ENCODE data around the gene NEK6.
A peak's percentile ranks its signal among the peaks of the same experiment; 100 is the strongest.

NEK6 gene

DNA sequence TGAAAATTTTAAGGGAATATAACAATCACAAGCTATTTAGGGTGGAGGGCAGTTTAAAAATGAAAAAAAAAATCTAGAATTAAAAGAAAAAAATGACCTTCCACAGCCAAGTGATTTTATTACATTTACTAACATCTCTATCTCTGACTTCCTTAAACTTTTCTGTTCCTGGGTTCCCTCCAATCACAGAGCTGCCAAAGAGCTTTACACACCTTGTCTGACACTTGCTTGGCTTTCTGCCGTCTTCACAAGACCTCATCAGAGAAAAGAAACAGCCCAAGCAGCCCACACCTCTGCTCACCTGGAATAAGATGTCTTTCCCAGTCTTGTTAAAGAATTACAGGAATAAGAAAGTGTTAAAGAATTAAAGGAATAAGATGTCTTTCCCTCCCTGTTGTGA lies 118.6 kb downstream of the NEK6 start:
- DNase-seq (ENCODE audit: low spot score), result no peak

DNA sequence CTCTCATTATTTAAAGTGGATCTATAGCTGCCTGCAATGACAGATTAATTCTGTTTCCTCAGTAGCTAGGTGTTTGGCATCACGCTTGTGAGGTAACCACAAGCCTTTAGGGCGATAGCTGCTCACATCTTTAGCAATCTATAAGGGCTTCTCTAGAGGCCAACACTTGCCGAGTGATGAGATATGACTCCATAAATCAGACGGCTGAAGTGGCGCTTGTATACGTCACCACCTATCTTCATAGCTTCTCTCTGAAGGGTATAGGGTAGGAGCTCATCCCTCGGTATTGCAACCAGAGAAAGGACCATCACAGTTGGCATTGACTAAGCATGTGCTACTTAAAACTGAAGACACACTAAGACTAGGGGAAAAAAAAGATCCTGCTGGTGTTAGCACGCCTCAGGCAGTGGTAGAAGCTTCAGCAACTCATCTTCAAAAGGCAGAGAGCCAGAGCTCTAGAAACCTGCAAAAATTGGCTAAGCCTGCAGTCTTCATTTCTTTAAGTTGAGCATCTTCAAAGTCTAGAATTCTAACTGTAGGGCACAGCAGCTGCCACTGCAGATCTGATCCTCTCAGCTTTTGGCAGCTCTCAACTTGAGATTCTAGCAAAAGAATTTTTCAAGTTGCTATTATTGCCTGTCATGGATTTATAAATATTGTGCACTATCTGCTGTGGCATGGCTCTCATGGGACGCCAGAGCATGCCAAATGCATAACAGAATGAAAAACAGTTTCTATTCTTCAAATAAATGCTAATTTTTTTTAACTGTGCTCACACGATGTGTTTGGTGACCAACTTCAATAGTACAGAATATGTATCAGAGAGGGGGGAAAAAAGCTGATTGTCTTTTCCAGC lies 120.0 kb downstream of the NEK6 start:
- DNase-seq (ENCODE audit: low spot score), result no peak

DNA sequence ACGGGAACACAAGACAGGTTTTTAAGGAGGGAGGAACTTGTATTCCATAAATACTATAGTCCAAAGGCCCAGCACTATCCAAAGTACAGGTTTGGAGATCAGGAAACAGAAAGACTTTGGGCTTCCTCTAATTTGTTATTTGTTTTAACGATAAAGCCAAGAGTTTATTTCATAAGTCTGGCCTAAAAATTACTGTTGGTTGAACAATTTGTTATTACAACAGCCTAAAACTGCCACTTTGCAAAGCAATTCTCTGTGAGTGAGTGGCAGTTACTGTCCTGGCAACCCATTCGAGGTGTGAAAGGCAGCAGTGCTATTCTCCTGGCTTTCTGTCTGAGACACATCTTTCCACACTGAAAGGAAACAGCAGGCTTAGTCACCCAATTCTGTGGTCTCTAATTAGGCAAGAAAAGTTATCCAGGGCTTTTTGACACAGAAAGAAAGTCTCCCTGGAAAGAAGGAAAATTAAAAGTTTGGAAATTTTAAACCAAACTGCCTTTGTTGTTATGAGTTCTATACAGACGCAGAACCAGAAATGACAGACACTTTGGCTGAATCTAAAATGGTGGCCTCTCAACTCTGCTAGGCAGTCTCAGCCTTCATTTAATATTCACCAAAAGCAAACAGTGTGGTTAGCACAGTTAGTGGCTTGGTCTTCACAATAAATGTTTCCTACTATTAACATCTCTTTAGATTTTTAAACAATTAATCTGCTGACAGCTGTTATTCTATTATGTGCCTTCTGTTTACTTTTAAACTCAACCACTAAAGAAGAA lies 123.6 kb downstream of the NEK6 start:
- DNase-seq (ENCODE audit: low spot score), result no peak

DNA sequence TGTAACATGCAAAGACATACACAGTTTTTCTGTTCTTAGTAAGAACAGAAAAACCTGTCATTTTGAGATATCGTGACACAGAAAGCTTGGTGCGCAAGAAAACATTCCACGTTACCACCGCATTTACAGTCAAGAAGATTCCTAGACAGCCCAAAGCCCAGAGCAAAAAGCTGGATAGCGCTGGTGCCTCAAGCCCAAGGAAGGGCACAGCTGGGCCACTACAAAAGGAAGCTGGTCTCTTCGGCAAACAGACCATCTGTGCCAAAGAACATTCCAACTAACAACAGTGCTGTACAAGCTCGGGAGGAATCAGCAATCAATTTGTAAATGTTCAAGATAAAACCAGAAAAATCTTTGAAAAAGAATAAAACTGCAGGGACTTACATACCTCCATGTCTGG lies 126.5 kb downstream of the NEK6 start:
- DNase-seq (ENCODE audit: low spot score), result no peak

DNA sequence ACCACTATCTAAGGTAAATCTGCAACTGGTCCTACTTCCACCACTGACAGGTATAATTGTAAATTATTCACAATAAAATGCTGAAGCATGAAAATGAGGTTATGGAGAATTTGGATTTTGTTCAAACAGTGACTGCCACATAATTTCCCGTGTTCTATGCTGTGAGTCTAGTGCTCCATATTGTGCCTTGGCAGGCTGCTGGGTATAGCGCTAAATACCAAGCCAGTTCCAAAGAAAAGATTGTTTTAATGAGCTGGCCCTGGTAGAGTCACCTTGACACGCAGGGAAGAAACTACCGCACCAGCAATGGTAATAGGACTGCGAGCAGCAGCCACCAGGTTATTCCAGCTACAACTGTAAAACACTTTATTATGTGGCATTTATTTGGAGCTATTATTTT lies 127.1 kb downstream of the NEK6 start:
- no peak for DNase-seq (ENCODE audit: low spot score)

DNA sequence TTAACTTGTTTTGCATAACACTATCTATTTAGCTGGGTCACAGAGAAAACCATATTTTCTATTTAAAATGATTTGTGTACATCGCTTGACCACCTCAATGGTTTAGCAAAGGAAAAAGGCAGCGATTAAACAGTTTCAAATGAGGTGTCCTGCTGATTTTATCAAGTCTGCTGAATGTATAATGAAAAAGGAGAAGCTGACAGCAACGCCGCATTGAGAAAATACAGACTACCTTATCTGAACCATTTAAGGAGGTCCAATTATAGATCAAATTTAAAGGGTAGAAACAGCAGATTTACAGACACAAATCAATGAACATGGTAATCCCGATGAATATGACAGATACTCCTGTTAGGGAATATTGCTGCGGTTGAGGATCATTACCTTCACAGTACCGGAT lies 127.9 kb downstream of the NEK6 start:
- DNase-seq (ENCODE audit: low spot score), result no peak

DNA sequence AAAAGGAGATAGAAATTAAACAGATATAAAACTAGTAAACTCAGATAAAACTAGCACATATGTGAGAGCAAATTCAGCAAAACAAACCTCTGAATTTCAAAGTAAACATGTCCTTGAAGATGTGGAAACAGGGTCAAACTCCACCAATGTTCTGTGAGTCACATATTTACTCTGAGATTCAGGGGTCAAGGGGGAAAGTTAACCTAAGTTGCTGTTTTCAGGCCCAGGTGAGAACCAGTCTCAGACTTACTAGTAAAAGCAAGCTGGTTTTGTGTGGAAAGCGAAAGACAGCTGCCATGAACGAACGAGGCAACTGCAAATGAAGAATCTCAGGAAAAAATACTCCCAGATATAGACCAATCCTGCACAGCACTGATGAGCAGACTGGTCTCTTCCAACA lies 128.5 kb downstream of the NEK6 start:
- DNase-seq (ENCODE audit: low spot score), result no peak

DNA sequence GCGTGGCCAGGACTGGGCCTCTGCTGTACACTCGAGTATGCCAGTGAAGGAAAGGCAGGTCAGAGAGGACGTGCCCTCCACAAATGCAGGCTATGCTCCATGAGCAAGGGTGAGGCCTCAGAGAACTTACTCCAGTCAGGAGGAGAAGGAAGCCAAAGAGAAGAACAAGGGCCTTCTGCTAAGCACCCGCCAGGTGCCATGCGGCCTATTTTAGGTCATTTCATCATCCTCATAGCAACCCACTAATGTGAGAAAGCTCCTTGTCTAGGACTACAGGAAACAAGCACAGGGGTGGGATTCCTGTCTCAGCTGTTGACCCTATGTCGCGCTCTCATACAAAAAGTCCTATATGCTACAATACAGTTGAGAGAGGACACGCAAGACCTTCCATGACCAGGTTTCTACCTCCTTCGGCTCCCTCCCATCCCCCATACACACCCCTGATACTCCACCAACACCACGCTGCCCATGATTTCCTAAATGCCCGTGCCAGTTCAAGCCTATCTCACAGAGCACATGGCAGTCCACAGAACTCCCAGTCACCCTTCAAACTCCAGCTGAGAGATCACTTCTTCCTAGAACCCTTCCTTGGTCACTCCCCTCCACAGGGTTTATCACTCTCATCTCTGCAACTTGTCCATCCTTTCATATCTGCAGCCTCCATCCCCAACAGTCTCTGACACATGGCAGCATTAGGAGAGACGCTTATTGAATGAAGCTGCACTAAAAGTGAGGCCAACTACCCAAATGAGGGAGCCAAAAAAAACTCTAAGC lies 130.7 kb downstream of the NEK6 start:
- no peak for DNase-seq (ENCODE audit: low spot score)

DNA sequence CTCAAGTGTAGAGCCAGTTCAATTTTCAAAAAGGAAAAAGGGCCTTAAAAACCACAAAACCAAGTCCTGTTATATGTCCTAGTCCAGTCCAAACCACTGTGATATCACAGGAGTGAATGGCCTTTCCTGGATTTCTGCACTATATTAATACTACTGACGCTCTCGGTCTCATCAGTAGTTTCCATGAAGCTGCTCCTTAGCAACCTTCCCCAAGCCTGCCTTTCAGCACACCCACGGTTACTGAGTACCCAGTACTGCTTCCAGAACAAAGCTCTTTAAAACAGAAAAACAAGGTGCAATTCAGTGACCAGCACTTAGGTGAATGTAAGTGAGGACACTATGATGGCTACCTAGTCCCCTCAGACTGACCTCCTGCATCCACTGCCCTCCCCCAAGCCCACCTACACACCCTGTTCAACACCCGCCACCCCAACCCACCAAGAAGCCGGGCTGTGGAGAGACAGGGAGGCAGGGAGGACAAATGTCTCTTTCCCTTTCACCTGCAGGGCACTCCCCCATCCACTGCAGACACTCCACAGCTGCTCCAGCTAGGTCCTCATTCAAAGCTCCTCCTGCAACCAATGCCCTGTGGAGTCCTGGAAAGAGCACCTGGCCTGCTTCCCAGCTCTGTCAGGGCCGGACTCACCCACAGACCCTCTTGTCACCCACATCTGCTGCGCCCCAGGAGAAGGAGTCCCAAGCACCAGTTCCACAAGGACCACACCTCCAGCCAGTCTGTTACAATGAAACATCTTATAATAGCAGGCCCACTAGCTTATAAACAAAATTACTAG lies 131.6 kb downstream of the NEK6 start:
- DNase-seq (ENCODE audit: low spot score), result no peak

DNA sequence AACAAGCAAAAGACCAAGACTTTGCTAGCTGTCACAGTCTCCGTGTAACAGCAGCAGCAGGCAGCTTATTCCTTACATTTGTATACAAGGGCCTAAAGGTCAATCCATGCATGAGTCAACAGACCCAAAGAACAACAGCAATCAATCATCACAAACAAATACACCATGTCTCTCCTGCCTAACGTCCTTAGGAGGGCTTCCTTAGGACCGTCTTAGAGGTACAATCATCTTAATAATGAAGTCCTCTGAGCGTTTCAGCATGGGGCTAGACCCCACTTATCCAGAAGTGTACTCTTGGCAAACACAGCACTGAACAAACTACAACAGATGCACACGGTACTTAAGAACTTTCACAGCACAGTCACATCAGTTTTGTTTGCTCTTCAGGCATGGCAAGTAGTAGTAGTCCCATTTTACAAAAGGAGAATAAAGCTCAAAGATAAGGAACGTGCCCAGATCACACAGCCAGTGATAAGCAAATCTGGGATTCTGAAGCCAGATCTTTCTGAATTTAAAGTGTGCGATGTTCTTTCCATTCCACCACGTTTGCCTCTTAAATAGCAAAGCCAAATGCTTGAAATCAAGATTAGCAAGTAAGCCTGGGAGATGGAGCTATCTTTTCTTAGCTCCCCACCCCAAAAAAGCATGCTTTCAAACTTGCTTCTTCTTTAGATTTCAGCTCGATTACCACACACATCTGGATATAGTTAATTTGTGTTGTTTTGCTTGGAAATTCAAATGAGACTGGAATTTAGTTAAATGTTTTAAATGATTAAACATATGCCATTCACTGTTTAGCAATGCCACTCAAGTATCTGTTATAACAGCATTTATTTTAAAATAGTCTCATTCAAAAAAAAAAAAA lies 133.3 kb downstream of the NEK6 start:
- DNase-seq (ENCODE audit: low spot score), result no peak

DNA sequence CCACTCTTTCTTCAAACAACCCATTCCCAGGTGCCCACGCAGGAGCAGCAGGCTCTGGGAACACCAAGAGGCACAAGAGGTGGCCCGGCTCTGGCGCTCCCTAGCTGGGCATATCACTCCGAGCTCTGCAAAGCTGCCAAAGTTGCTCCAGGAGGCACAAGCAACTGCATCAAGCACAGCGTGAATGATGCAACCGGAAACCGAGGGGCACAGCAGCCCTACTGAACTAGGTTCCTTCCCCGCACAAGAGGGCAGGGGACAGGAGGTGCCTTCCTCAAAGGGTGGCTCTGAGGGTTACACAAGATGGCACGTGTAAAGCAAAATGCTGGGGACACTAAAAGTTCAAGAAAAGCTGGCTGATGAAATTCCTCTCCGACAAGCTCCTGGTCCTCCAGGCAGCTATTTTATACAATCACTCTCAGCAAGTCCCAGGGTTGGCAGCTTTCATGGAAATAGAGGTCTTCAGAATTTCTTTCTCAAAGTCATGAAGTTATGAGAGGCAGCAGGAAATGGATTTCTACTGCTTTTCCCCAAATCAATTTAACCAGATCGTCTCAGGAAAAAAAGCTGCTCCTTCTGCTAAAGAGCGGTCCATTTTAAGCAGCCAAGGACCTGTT lies 134.6 kb downstream of the NEK6 start:
- no peak for DNase-seq (ENCODE audit: low spot score)

DNA sequence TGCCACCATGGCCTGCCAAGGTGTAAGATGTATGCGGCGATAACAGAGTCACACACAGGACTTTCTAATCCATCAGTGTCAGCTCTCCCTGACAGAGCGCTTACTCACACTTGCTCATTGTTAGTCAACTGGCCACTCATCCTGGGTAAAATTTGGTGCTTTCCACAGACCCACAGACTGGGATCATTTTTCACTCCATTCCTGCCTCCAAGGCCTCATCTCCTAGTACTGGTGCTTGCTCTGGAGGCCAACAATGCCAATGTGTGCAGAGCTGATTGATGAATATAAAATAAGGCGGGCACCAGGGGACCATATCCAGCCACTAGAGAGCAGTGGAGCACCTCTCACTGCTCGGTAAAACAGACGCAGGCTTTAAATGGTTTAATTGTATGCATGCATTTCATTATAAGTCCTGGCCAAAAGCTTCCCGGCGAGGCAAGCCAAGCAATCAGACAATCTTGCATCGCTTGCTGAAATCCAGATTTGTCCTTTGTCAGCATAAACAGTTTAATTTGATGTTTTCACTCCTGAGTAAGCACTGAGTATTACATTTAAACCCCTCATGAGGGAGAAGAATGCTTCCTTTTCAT lies 135.2 kb downstream of the NEK6 start:
- DNase-seq (ENCODE audit: low spot score), result peak; percentile 66

DNA sequence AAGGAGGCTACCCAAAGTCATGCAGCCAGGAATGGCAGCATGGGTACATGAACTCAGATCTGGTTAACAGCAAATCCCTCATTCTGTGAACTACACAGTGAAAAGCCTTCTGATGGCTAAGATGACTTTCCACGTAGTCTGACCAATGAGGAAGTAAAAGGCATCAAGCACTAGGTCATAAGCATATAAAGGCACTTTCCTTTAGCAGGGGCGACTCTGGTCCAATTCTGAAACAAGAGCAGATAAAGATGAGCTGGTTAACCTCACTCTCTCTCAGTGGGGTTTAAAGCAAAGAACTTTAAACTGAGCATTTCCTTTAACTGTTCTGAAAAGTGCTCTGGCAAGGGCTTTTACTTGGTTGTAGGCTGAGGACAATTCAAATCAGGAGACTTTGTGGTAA lies 136.4 kb downstream of the NEK6 start:
- DNase-seq (ENCODE audit: low spot score), result no peak

DNA sequence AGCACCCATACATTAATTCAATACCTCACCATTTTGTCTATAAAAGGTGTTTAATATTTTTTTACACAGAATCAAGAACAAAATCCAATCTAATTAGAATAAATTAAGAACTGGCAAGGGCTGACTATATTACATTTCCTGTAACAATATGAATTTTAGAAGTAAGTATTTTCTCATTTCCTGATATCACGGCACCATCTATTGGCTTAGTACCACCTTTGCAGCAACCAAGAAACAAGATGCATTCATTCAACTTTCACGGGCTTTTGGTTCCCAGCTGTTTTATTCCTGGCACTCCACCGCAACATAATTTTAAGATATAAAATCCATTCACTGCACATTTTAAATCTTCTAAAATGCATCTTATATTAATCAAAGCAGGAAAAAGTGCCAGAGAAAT lies 136.8 kb downstream of the NEK6 start:
- DNase-seq (ENCODE audit: low spot score), result no peak

DNA sequence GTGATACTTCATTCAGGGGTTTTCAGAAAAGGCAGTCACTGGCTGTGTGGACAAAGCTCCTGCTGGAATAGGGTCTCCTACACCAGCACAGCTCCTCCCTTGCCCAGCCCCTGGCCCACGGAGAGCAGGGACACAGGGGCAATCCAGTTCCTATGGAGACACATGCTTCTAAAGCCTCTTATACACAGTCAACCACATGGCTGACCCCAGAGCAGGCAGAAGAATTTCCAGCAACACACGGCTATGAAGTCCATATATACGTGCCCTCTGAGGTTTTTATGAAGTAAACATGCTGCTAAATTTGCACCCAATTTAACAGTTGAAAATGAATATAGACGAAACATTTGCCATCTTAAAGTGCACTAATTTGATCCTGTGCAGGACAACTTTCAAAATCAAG lies 138.1 kb downstream of the NEK6 start:
- no peak for DNase-seq (ENCODE audit: low spot score)

DNA sequence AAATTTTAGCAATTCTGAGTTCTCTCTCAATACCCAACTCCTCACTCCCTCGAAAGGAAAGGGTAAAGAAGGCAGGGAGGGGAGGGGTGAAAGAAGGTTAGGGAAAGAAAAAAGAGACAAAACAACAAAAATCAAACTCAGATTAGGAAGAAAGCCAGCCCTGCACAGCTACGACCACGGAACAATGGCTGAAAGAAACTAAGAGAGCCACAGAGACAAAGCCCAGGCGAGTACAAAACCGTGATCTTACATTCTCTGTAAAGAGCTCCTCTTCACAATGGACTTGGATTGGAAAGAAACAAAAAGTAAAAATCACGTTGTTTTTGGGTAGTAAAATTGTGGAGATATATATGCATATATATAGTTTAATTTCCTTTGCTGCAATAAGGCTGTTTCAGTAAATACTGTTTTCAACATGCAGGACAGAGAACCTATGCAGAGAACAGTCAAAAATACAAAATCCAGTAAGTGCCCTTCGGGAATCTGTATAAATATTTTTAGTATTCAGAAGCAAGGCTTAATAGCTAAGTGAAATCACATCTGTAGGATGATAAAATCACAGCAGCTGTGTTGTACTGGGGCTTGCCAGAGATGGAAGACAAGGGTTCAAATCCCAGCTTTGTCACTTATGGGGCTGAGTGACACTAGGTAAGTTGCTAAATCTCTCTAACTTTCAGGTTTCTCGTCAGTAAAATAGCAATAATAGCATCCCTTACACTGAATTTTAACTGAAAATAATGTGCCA lies 140.6 kb downstream of the NEK6 start:
- no peak for DNase-seq (ENCODE audit: low spot score)

DNA sequence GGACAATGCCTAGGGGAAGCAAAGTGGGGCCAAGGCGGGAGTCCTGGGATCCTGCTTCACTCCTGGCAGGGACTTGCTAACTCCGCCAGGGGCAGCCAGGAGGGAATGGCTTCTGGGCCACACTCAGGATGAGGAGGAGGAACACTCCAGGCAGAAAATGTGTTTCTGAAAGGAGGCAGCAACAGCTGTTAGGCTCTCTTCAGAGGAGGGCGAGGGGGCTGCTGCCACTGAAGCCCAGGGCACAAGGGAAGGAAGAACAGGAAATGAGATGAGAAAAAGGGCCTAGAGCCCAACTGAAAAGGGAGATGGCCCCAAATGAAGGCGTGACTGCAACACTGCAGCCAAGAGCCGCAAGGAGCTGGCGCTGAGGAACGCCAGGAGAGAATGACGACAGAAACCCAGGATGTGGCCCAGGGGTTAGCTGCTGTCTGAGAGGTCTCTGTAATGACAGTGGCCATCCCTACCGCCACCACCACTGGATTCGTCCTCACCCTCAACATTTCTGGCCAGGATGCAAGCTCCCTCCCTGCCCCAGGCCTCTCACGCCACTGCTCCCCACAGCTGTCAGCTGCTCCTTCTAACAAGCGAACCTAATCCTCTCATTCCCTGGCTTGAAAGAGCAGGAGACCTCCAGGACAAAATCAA lies 141.7 kb downstream of the NEK6 start:
- no peak for DNase-seq (ENCODE audit: low spot score)

DNA sequence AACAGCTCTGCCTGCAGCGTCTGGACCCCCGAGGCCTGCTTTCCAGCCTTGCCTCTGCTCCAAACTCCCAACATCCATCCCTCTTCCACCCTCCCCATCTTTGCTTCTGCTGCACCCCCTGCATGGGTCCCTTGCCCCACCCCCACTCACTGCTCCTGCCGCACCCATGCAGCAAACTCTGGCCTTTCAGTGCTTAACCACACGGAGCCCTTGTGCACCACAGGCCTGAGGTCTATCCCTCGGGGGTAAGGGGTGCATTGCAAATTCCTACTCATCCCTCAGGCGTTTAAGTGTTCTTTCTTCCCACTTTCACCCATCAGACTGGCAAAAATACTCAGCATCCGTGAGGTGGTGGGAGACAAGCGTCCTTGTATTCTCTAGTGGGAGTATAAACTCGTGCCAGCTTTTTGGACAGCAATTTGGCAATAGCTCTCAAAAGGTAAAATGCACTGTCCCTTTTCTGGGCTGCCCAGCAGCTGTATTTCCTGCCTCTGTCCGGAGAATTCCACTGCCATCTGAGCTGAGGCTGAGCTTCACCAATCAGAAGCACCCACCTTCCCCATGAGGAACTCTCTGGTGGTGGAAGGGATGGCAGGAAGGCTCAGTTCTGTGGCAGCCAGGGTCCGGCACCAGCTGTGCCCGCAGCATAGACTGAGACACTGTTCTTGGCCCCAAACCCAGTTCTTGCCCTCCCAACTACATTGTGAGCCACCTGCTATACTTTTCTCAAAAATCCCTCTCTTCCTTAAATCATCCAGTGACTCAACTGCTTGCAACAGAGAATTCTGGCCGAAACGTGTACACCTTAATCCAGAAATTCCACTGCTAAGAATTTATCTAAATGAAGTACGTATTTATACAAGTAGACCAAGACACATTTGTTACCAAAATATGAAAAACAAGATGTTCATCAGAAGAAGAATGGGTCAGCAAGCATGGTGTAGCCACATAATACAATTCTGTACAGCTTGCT lies 142.5 kb downstream of the NEK6 start:
- DNase-seq (ENCODE audit: low spot score), result no peak
